ENCODE measurements around the gene THOC2. TPM values are rescaled to one million over a fixed set of nuclear protein-coding genes. Genes with fewer than 3 reads are reported as not detected.

THOC2 gene
- polyA plus RNA-seq, 3 donors, result 12.5 to 44.7 (median 21.4) TPM

DNA sequence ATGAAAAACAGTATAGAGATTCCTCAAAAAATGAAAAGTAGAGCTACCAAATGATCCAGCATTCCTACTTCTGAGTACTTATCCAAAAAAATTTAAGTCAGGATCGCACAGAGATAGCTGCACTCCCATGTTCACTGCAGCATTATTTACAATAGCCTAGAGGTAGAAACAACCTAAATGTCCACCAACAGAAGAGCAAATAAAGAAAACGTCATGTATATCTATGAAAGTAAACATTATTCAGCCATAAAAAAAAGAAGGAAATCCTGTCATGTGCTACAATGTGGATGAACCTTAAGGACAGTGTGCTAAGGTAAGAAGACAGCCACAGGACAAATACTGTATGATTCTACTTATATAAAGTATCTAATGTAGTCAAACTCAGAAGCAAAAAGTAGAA lies 12.4 kb downstream of the THOC2 start:
- Mint-ChIP-seq H3K9me3 (peaks cover 0 to 6% (median 0%) of the 10 kb centered on the region in 7 donors), H3K36me3 (no peaks in the 10 kb centered on the region), H3K4me1 (peaks cover 18% of the 10 kb centered on the region), H3K27ac (peak overlapping the region in 1 of 7 donors; percentile 8), H3K27me3 (ENCODE audit: low read depth in 3 of 3) (no peaks in the 10 kb centered on the region), H3K4me3 (no peak overlapping the region)
- Histone ChIP-seq H3K4me2 (replicated peaks; ENCODE audit: extremely low read depth, low read length, poor library complexity, severe bottlenecking) (no peak overlapping the region), H3K27me3 (ENCODE audit: control insufficient read depth in 2 of 2, insufficient read depth in 2 of 2, low read length in 2 of 2) (no peaks in the 10 kb centered on the region), H3K36me3 (replicated peaks in 1 of 2; ENCODE audit: control insufficient read depth in 1 of 2, insufficient read depth in 2 of 2, low read length in 2 of 2) (no peaks in the 10 kb centered on the region), H2AFZ (ENCODE audit: insufficient read depth, low read depth, low read length, poor library complexity, severe bottlenecking) (no peak overlapping the region), H3K9ac (ENCODE audit: insufficient read depth, low read length, poor library complexity, severe bottlenecking) (no peak overlapping the region), H3K9me3 (replicated peaks in 1 of 2; ENCODE audit: control insufficient read depth in 1 of 2, insufficient read depth in 1 of 2, low read length in 2 of 2) (no peaks in the 10 kb centered on the region), H3K4me3 (replicated peaks in 1 of 3; ENCODE audit: low read depth in 2 of 3, low read length in 3 of 3) (no peak overlapping the region), H3K79me2 (ENCODE audit: insufficient read depth, low read length) (peaks cover 98% of the 10 kb centered on the region), H3K27ac (ENCODE audit: low read depth in 1 of 2, low read length in 2 of 2) (no peak overlapping the region), H3K4me1 (ENCODE audit: control insufficient read depth in 1 of 2, insufficient read depth in 2 of 2, low read length in 2 of 2) (peaks cover 0 to 2% of the 10 kb centered on the region in 2 donors), H4K20me1 (ENCODE audit: insufficient read depth, low read length) (peaks cover 69% of the 10 kb centered on the region)
- intact Hi-C loops (cut with micrococcal nuclease), result no loop called here
- TF ChIP-seq, protein P1, sequence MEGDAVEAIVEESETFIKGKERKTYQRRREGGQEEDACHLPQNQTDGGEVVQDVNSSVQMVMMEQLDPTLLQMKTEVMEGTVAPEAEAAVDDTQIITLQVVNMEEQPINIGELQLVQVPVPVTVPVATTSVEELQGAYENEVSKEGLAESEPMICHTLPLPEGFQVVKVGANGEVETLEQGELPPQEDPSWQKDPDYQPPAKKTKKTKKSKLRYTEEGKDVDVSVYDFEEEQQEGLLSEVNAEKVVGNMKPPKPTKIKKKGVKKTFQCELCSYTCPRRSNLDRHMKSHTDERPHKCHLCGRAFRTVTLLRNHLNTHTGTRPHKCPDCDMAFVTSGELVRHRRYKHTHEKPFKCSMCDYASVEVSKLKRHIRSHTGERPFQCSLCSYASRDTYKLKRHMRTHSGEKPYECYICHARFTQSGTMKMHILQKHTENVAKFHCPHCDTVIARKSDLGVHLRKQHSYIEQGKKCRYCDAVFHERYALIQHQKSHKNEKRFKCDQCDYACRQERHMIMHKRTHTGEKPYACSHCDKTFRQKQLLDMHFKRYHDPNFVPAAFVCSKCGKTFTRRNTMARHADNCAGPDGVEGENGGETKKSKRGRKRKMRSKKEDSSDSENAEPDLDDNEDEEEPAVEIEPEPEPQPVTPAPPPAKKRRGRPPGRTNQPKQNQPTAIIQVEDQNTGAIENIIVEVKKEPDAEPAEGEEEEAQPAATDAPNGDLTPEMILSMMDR (IDR thresholded peaks at IDR 0.05), result no peak
- WGBS (ENCODE audit: insufficient coverage), result no CpG with 5 or more reads among the region's 2 CpGs
- DNase-seq, result no peak

GRCh38 chrX:123713841-123714240 lies 19.0 kb downstream of the THOC2 start:
- Mint-ChIP-seq H3K4me3 (no peak overlapping the region), H3K27ac (peak overlapping the region in 2 of 7 donors; percentile 7 to 26), H3K36me3 (peaks cover 3 to 11% of the 10 kb centered on the region in 2 donors), H3K4me1 (peaks cover 27% of the 10 kb centered on the region), H3K27me3 (ENCODE audit: low read depth in 3 of 3) (no peaks in the 10 kb centered on the region), H3K9me3 (peaks cover 0 to 6% (median 0%) of the 10 kb centered on the region in 7 donors)
- H2AFZ ChIP-seq (ENCODE audit: insufficient read depth, low read depth, low read length, poor library complexity, severe bottlenecking), result no peak overlapping the region
- TF ChIP-seq, protein P1 (IDR thresholded peaks at IDR 0.05), result no peak
- peaks cover 8 to 10% of the 10 kb centered on the region in 2 donors for H3K4me1 ChIP-seq (ENCODE audit: control insufficient read depth in 1 of 2, insufficient read depth in 2 of 2, low read length in 2 of 2)
- H3K9me3 ChIP-seq (replicated peaks in 1 of 2; ENCODE audit: control insufficient read depth in 1 of 2, insufficient read depth in 1 of 2, low read length in 2 of 2), result no peaks in the 10 kb centered on the region
- intact Hi-C loops (cut with micrococcal nuclease), result no loop called here
- no peak for DNase-seq
- H3K4me2 ChIP-seq (replicated peaks; ENCODE audit: extremely low read depth, low read length, poor library complexity, severe bottlenecking), result no peak overlapping the region
- H3K9ac ChIP-seq (ENCODE audit: insufficient read depth, low read length, poor library complexity, severe bottlenecking), result no peak overlapping the region
- H3K36me3 ChIP-seq (replicated peaks in 1 of 2; ENCODE audit: control insufficient read depth in 1 of 2, insufficient read depth in 2 of 2, low read length in 2 of 2), result peaks cover 0 to 10% of the 10 kb centered on the region in 2 donors
- H3K4me3 ChIP-seq (replicated peaks in 1 of 3; ENCODE audit: low read depth in 2 of 3, low read length in 3 of 3), result no peak overlapping the region
- peaks cover 52% of the 10 kb centered on the region for H4K20me1 ChIP-seq (ENCODE audit: insufficient read depth, low read length)
- no peaks in the 10 kb centered on the region for H3K27me3 ChIP-seq (ENCODE audit: control insufficient read depth in 2 of 2, insufficient read depth in 2 of 2, low read length in 2 of 2)
- no peak overlapping the region for H3K27ac ChIP-seq (ENCODE audit: low read depth in 1 of 2, low read length in 2 of 2)
- peaks cover 84% of the 10 kb centered on the region for H3K79me2 ChIP-seq (ENCODE audit: insufficient read depth, low read length)

All from CD14-positive monocyte (primary cell).